BLaER1 (cell line): ENCODE results near the gene RUVBL1.

Source experiments
- H3K27ac ChIP-seq: shearing (Covaris generic); formaldehyde crosslinking; 2 replicates; pipeline ENCODE4 v1.8.1; 2022
- H3K27me3 ChIP-seq: shearing (Covaris generic); formaldehyde crosslinking; 2 replicates; pipeline ENCODE4 v1.8.1; 2022
- H3K36me3 ChIP-seq: shearing (Covaris generic); formaldehyde crosslinking; 2 replicates; pipeline ENCODE4 v1.8.1; 2022
- H3K4me1 ChIP-seq: shearing (Covaris generic); formaldehyde crosslinking; 2 replicates; pipeline ENCODE4 v1.8.1; 2022
- H3K4me2 ChIP-seq: shearing (Covaris generic); formaldehyde crosslinking; 2 replicates; pipeline ENCODE4 v1.8.1; 2022
- H3K4me3 ChIP-seq: shearing (Covaris generic); formaldehyde crosslinking; 2 replicates; pipeline ENCODE4 v1.8.1; 2022
- H3K9ac ChIP-seq: shearing (Covaris generic); formaldehyde crosslinking; 2 replicates; pipeline ENCODE4 v1.8.1; 2022
- H3K9me3 ChIP-seq: shearing (Covaris generic); formaldehyde crosslinking; 2 replicates; pipeline ENCODE4 v1.8.1; 2022
- H4K20me1 ChIP-seq: shearing (Covaris generic); formaldehyde crosslinking; 2 replicates; pipeline ENCODE4 v1.8.1; 2022
- Cebpa-rat ChIP-seq: shearing (Covaris generic); IDR thresholded peaks from 2 replicates; pipeline ENCODE4 v1.8.1; 2022

The RUVBL1 gene

GRCh38 chr3:128084675-128085021 is 39.0 kb downstream of the RUVBL1 start:
- Histone ChIP-seq H3K9ac (no peak overlapping the region), H3K27ac (no peak overlapping the region), H3K27me3 (no peaks in the 10 kb centered on the region), H3K4me3 (no peak overlapping the region), H3K9me3 (no peaks in the 10 kb centered on the region), H3K36me3 (peaks cover 84% of the 10 kb centered on the region), H4K20me1 (peaks cover 69% of the 10 kb centered on the region), H3K4me2 (no peak overlapping the region), H3K4me1 (no peaks in the 10 kb centered on the region)
- TF ChIP-seq Cebpa-rat = no peak

- TF ChIP-seq Cebpa-rat = no peak
- H3K9me3 ChIP-seq = no peaks in the 10 kb centered on the region
- H3K9ac ChIP-seq = no peak overlapping the region
- H3K4me3 ChIP-seq = no peak overlapping the region
- peaks cover 89% of the 10 kb centered on the region for H3K36me3 ChIP-seq
- H3K4me1 ChIP-seq = no peaks in the 10 kb centered on the region
- no peak overlapping the region for H3K27ac ChIP-seq
- H4K20me1 ChIP-seq = peaks cover 69% of the 10 kb centered on the region
- no peaks in the 10 kb centered on the region for H3K27me3 ChIP-seq
- no peak overlapping the region for H3K4me2 ChIP-seq
Measured at GRCh38 chr3:128083980-128084674, 39.5 kb downstream of the RUVBL1 start.

- Histone ChIP-seq H4K20me1 (peaks cover 69% of the 10 kb centered on the region), H3K9ac (no peak overlapping the region), H3K36me3 (peaks cover 96% of the 10 kb centered on the region), H3K27me3 (peaks cover under 1% of the 10 kb centered on the region; the same call in 1 of the 2 replicates), H3K9me3 (no peaks in the 10 kb centered on the region), H3K27ac (no peak overlapping the region), H3K4me1 (no peaks in the 10 kb centered on the region), H3K4me2 (no peak overlapping the region), H3K4me3 (no peak overlapping the region)
- no peak for TF ChIP-seq Cebpa-rat
Measured at GRCh38 chr3:128083396-128083795, 40.2 kb downstream of the RUVBL1 start.

- no peak overlapping the region for H3K4me3 ChIP-seq
- no peak overlapping the region for H3K4me2 ChIP-seq
- H4K20me1 ChIP-seq = peaks cover 77% of the 10 kb centered on the region
- peaks cover 9% of the 10 kb centered on the region for H3K27me3 ChIP-seq
- H3K27ac ChIP-seq = no peak overlapping the region
- TF ChIP-seq Cebpa-rat = no peak
- H3K36me3 ChIP-seq = peaks cover 100% of the 10 kb centered on the region
- no peak overlapping the region for H3K9ac ChIP-seq
- peaks cover 5% of the 10 kb centered on the region for H3K4me1 ChIP-seq
- H3K9me3 ChIP-seq = no peaks in the 10 kb centered on the region
Measured at GRCh38 chr3:128082546-128082945, 41.1 kb downstream of the RUVBL1 start.

GRCh38 chr3:128081846-128082245 is 41.8 kb downstream of the RUVBL1 start:
- H3K9ac ChIP-seq = no peak overlapping the region
- H3K36me3 ChIP-seq = peaks cover 97% of the 10 kb centered on the region
- no peaks in the 10 kb centered on the region for H3K9me3 ChIP-seq
- no peak overlapping the region for H3K27ac ChIP-seq
- H3K27me3 ChIP-seq = peaks cover 16% of the 10 kb centered on the region
- no peak overlapping the region for H3K4me2 ChIP-seq
- H3K4me3 ChIP-seq = no peak overlapping the region
- peaks cover 84% of the 10 kb centered on the region for H4K20me1 ChIP-seq
- H3K4me1 ChIP-seq = peaks cover 12% of the 10 kb centered on the region
- no peak for TF ChIP-seq Cebpa-rat

- peaks cover 18% of the 10 kb centered on the region for H3K4me1 ChIP-seq
- peaks cover 93% of the 10 kb centered on the region for H3K36me3 ChIP-seq
- H3K27ac ChIP-seq = no peak overlapping the region
- H4K20me1 ChIP-seq = peaks cover 85% of the 10 kb centered on the region
- no peaks in the 10 kb centered on the region for H3K9me3 ChIP-seq
- TF ChIP-seq Cebpa-rat = no peak
- H3K4me3 ChIP-seq = no peak overlapping the region
- H3K4me2 ChIP-seq = no peak overlapping the region
- H3K27me3 ChIP-seq = peaks cover 22% of the 10 kb centered on the region
- H3K9ac ChIP-seq = no peak overlapping the region
Measured at GRCh38 chr3:128081226-128081625, 42.4 kb downstream of the RUVBL1 start.

GRCh38 chr3:128080323-128081080 is 43.1 kb downstream of the RUVBL1 start:
- Histone ChIP-seq H3K36me3 (peaks cover 86% of the 10 kb centered on the region), H3K9me3 (no peaks in the 10 kb centered on the region), H3K27me3 (peaks cover 30% of the 10 kb centered on the region), H3K9ac (no peak overlapping the region), H3K4me1 (peaks cover 25% of the 10 kb centered on the region), H3K27ac (no peak overlapping the region), H3K4me3 (no peak overlapping the region), H4K20me1 (peaks cover 85% of the 10 kb centered on the region), H3K4me2 (no peak overlapping the region)
- TF ChIP-seq Cebpa-rat = no peak

- Histone ChIP-seq H3K9ac (no peak overlapping the region), H4K20me1 (peaks cover 86% of the 10 kb centered on the region), H3K4me1 (peaks cover 25% of the 10 kb centered on the region), H3K4me2 (no peak overlapping the region), H3K27me3 (peaks cover 30% of the 10 kb centered on the region), H3K9me3 (no peaks in the 10 kb centered on the region), H3K36me3 (peaks cover 79% of the 10 kb centered on the region), H3K27ac (no peak overlapping the region), H3K4me3 (no peak overlapping the region)
- no peak for TF ChIP-seq Cebpa-rat
Measured at GRCh38 chr3:128079823-128080222, 43.8 kb downstream of the RUVBL1 start.

- no peaks in the 10 kb centered on the region for H3K9me3 ChIP-seq
- H3K4me3 ChIP-seq = no peak overlapping the region
- H4K20me1 ChIP-seq = peaks cover 87% of the 10 kb centered on the region
- H3K9ac ChIP-seq = no peak overlapping the region
- no peak overlapping the region for H3K4me2 ChIP-seq
- no peak for TF ChIP-seq Cebpa-rat
- peaks cover 30% of the 10 kb centered on the region for H3K27me3 ChIP-seq
- no peak overlapping the region for H3K27ac ChIP-seq
- peaks cover 72% of the 10 kb centered on the region for H3K36me3 ChIP-seq
- peaks cover 25% of the 10 kb centered on the region for H3K4me1 ChIP-seq
Measured at GRCh38 chr3:128078875-128079274, 44.7 kb downstream of the RUVBL1 start.

- Histone ChIP-seq H3K4me3 (no peak overlapping the region), H3K27ac (no peak overlapping the region), H3K4me1 (peaks cover 25% of the 10 kb centered on the region), H3K9ac (no peak overlapping the region), H3K9me3 (no peaks in the 10 kb centered on the region), H3K4me2 (no peak overlapping the region), H4K20me1 (peaks cover 89% of the 10 kb centered on the region), H3K36me3 (peaks cover 72% of the 10 kb centered on the region), H3K27me3 (peaks cover 30% of the 10 kb centered on the region)
- no peak for TF ChIP-seq Cebpa-rat
Measured at GRCh38 chr3:128078322-128078721, 45.3 kb downstream of the RUVBL1 start.
